MCF 10A (cell line): ENCODE results near the gene WNT9A. TPM values are rescaled to one million over a fixed set of nuclear protein-coding genes. Genes with fewer than 3 reads are reported as not detected.

ENCODE experiments used
- BruUV-seq: library from RNA; stranded (reverse); fragments of 400-500 nt; replicated peaks from 2 replicates; lab custom pipeline; 2021; lab: Mats Ljungman, UMichigan
- CTCF ChIA-PET: fragments of 300-600 bp; sonication (Branson Sonifier 250); formaldehyde crosslinking; extraction: SDS; loops from one replicate; lab custom pipeline; 2021; ENCODE audit warnings: antibody characterized with exemption, inconsistent platforms; lab: Yijun Ruan, JAX
- POLR2A ChIA-PET: fragments of 300-600, 350-650 bp; sonication (Branson Sonifier 250); formaldehyde crosslinking; extraction: SDS; loops from one replicate; lab custom pipeline; 2020; ENCODE audit warnings: antibody characterized with exemption, inconsistent platforms; lab: Yijun Ruan, JAX
- DNase-seq: peaks from one replicate; pipeline ENCODE4 v3.0.0-alpha.2; 2018; ENCODE audit not compliant: unreplicated experiment
- H3K27ac Mint-ChIP-seq: one replicate; pipeline ENCODE4 v1.8.0; 2022; ENCODE audit warnings: mild to moderate bottlenecking, low read depth, mixed read lengths; ENCODE audit not compliant: unreplicated experiment
- H3K27me3 Mint-ChIP-seq: one replicate; pipeline ENCODE4 v1.8.0; 2022; ENCODE audit warnings: mixed read lengths; ENCODE audit not compliant: insufficient read depth, unreplicated experiment
- H3K36me3 Mint-ChIP-seq: one replicate; pipeline ENCODE4 v1.8.0; 2022; ENCODE audit warnings: mild to moderate bottlenecking, moderate library complexity, mixed read lengths; ENCODE audit not compliant: insufficient read depth, unreplicated experiment
- H3K4me1 Mint-ChIP-seq: one replicate; pipeline ENCODE4 v1.8.0; 2022; ENCODE audit warnings: mixed read lengths; ENCODE audit not compliant: insufficient read depth, unreplicated experiment
- H3K4me3 Mint-ChIP-seq: one replicate; pipeline ENCODE4 v1.8.0; 2022; ENCODE audit warnings: mild to moderate bottlenecking, moderate library complexity, mixed read lengths; ENCODE audit not compliant: unreplicated experiment
- H3K9me3 Mint-ChIP-seq: one replicate; pipeline ENCODE4 v1.8.0; 2022; ENCODE audit warnings: mixed read lengths; ENCODE audit not compliant: unreplicated experiment
- CTCF ChIP-seq: fragments of 200-600 bp; IDR thresholded peaks from one replicate; pipeline ENCODE4 v1.8.0; 2022; ENCODE audit warnings: antibody characterized with exemption, mild to moderate bottlenecking; ENCODE audit not compliant: unreplicated experiment
- intact Hi-C: fragments of 100-400 bp; cut with micrococcal nuclease; formaldehyde crosslinking; loops from 2 replicates; pipeline ENCODE4 v1.14.1; 2022
- total RNA-seq: library from RNA; stranded (reverse); gene quantifications from 2 replicates; pipeline ENCODE4 v1.2.3, GENCODE V29; 2022

WNT9A gene
- total RNA-seq, 1 experiment from 2014 or later = 2.6 TPM

GRCh38 chr1:227939791-227940771, 7.7 kb downstream of the WNT9A start:
- BruUV-seq = no TSS peak
- POLR2A ChIA-PET = no interaction called here
- no peak overlapping the region for H3K4me3 Mint-ChIP-seq
- peaks cover 21% of the 10 kb centered on the region for H3K36me3 Mint-ChIP-seq
- CTCF ChIA-PET = interaction anchor here (0.7 to 1.3 kb wide), 6 partner anchors 11 to 459 kb away, joined by 3 to 7 read pairs (median 4); no protein-coding TSS in a partner anchor
- no peak for TF ChIP-seq CTCF
- intact Hi-C loops = no loop called here
- peaks cover 9% of the 10 kb centered on the region for H3K9me3 Mint-ChIP-seq
- no peak overlapping the region for H3K27ac Mint-ChIP-seq
- no peak for DNase-seq
- H3K4me1 Mint-ChIP-seq = peaks cover 7% of the 10 kb centered on the region
- no peaks in the 10 kb centered on the region for H3K27me3 Mint-ChIP-seq

DNA sequence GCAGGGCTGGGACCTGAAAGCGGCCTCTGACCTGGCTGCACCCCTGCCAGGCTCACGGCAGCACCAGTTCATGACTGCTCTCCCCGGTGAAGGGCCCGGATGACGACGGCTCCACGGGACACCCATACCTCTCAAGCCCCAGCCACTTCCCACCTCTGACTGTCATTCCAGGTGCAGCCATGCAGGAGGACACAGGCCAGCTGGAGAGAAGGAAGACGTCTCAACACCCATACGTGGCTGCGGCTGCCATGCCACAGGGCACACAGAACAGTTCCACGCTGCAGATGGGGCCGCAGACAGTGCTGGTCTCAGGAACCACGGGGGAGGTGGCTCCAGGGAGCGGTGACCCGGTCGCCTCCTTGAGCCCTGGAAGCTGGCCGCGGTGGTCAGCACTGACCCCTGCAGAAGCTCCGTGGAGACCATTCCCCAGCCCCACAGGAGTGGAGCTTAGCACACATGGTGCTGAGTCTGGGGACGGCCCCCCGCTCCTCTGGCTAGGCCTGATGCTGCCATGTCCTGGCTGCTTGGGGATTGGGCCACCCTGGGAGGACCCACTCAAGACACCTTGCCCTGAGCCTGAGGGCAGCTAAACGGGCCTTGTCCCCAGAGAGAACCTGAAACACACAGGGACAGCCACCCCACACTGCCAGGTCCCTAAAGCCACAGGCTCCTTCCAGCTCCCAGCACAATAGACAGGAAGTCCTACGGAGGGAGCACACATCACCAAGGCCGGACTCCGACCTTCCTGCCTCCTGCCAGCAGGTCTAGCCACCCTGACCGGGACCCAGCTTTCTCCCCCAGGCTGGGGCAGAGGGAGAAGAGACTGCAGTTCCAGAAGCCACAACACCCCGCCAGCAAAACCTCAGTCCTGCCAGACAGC, 8.6 kb downstream of the WNT9A start:
- Mint-ChIP-seq H3K27me3 (no peaks in the 10 kb centered on the region), H3K36me3 (peaks cover 21% of the 10 kb centered on the region), H3K4me1 (peaks cover 16% of the 10 kb centered on the region), H3K9me3 (peaks cover 10% of the 10 kb centered on the region), H3K27ac (no peak overlapping the region), H3K4me3 (no peak overlapping the region)
- ChIA-PET CTCF (interaction anchor here (0.6 to 1.3 kb wide), 3 partner anchors 32 to 457 kb away, joined by 3 to 7 read pairs (median 4); no protein-coding TSS in a partner anchor), POLR2A (no interaction called here)
- TF ChIP-seq CTCF = no peak
- intact Hi-C loops = no loop called here
- DNase-seq = no peak
- no TSS peak for BruUV-seq

GRCh38 chr1:227938276-227938675, 9.5 kb downstream of the WNT9A start:
- intact Hi-C loops = no loop called here
- ChIA-PET POLR2A (interaction anchor here (1.0 kb wide), 1 partner anchor 132 kb away, joined by 4 read pairs; no protein-coding TSS in a partner anchor), CTCF (no interaction called here)
- Mint-ChIP-seq H3K9me3 (peaks cover 10% of the 10 kb centered on the region), H3K4me1 (peaks cover 16% of the 10 kb centered on the region), H3K27me3 (no peaks in the 10 kb centered on the region), H3K36me3 (peaks cover 21% of the 10 kb centered on the region), H3K4me3 (no peak overlapping the region), H3K27ac (no peak overlapping the region)
- DNase-seq = no peak
- TF ChIP-seq CTCF = no peak
- BruUV-seq = no TSS peak

DNA sequence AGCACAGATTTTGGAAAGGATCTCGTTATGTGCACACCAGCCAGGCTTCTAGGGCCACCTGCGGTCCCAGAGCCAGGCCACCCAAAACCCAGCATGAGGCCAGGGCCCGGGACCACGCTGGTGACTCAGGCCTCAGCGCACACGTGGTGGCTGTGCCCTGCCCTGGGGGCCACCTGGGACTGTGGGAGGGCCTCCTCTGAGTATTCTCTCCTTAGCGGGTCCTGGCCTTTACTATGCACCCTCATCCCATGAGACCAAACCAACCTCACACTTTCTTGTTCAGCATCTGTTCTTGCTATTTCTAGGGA, 9.9 kb downstream of the WNT9A start:
- Mint-ChIP-seq H3K27me3 (no peaks in the 10 kb centered on the region), H3K9me3 (peaks cover 10% of the 10 kb centered on the region), H3K27ac (no peak overlapping the region), H3K36me3 (peaks cover 21% of the 10 kb centered on the region), H3K4me3 (no peak overlapping the region), H3K4me1 (peaks cover 16% of the 10 kb centered on the region)
- CTCF ChIA-PET = no interaction called here
- no peak for TF ChIP-seq CTCF
- POLR2A ChIA-PET = interaction anchor here (1.0 kb wide), 1 partner anchor 132 kb away, joined by 4 read pairs; no protein-coding TSS in a partner anchor
- intact Hi-C loops = no loop called here
- DNase-seq = no peak
- BruUV-seq = no TSS peak
